ENCODE data around the gene LRRC14B. TPM values are rescaled to one million over a fixed set of nuclear protein-coding genes. Genes with fewer than 3 reads are reported as not detected.

LRRC14B gene
- total and polyA plus RNA-seq, 2 of the 13 experiments (the other 11 are each of a cell fraction or from before 2014, with no cell fraction given): not detected

- intact Hi-C loops (cut with micrococcal nuclease; ENCODE audit: unreplicated experiment): no loop called here
- POLR2A ChIA-PET: no interaction called here
- TF ChIP-seq RFX5 (IDR thresholded peaks at IDR 0.05; ENCODE audit: low read depth, low read length): no peak
- TF ChIP-seq ZNF644 (CRISPR knock-in tag; IDR thresholded peaks at IDR 0.05; ENCODE audit: low read depth): no peak
- no peak for TF ChIP-seq KLF13 (CRISPR knock-in tag; IDR thresholded peaks at IDR 0.05)
- no peak for TF ChIP-seq PCBP2 (optimal IDR thresholded peaks at IDR 0.05; ENCODE audit: low read depth, low read length, poor library complexity, severe bottlenecking)
- no peak for TF ChIP-seq MZF1 (CRISPR knock-in tag; IDR thresholded peaks at IDR 0.05; ENCODE audit: borderline replicate concordance)
- TF ChIP-seq ZNF879 (CRISPR knock-in tag; IDR thresholded peaks at IDR 0.05): no peak
- TF ChIP-seq REPIN1 (CRISPR knock-in tag; IDR thresholded peaks at IDR 0.05; ENCODE audit: borderline replicate concordance, low read depth): no peak
- TF ChIP-seq NFIC (IDR thresholded peaks at IDR 0.05; ENCODE audit: low read length): no peak
- TF ChIP-seq ZNF451 (CRISPR knock-in tag; IDR thresholded peaks at IDR 0.05): no peak
- no peak for TF ChIP-seq BRCA1 (CRISPR knock-in tag; IDR thresholded peaks at IDR 0.05)
- no peak for TF ChIP-seq NR2F2 (IDR thresholded peaks at IDR 0.05; ENCODE audit: borderline replicate concordance, low read depth)
- TF ChIP-seq ZNF740 (CRISPR knock-in tag; IDR thresholded peaks at IDR 0.05): no peak
- TF ChIP-seq DDIT3 (CRISPR knock-in tag; IDR thresholded peaks at IDR 0.05): no peak
- TF ChIP-seq SCMH1 (CRISPR knock-in tag; IDR thresholded peaks at IDR 0.05; ENCODE audit: borderline replicate concordance): no peak
- no peak for TF ChIP-seq ONECUT2 (CRISPR knock-in tag; IDR thresholded peaks at IDR 0.05)
- TF ChIP-seq RFX3 (CRISPR knock-in tag; IDR thresholded peaks at IDR 0.05): no peak
- no peak for TF ChIP-seq ATF4 (CRISPR knock-in tag; IDR thresholded peaks at IDR 0.05)
- TF ChIP-seq ZNF432 (CRISPR knock-in tag; IDR thresholded peaks at IDR 0.05; ENCODE audit: borderline replicate concordance): no peak
These were observed 41.4 kb upstream of the LRRC14B start for GRCh38 chr5:149745-150485.

More at GRCh38 chr5:149745-150485, 41.4 kb upstream of the LRRC14B start:
- Histone ChIP-seq H2AFZ (ENCODE audit: low read length) (no peak overlapping the region), H3K27ac (ENCODE audit: extremely low read length, insufficient read depth, low read length) (no peak overlapping the region), H4K20me1 (ENCODE audit: insufficient read depth, low read length) (no peaks in the 10 kb centered on the region), H3K9me3 (ENCODE audit: low read length) (peaks cover 14% of the 10 kb centered on the region), H3K27me3 (ENCODE audit: control insufficient read depth in 1 of 2, insufficient read depth in 2 of 2, low read length in 2 of 2) (peaks cover 0 to 17% of the 10 kb centered on the region in 2 experiments; a peak in 3 of 5 replicates), H3K4me3 (replicated peaks in 1 of 3; ENCODE audit: insufficient read depth in 1 of 3, low read depth in 2 of 3, low read length in 3 of 3) (no peak overlapping the region), H3K9ac (ENCODE audit: insufficient read depth, low read depth, low read length) (no peak overlapping the region), H3K36me3 (replicated peaks in 1 of 2; ENCODE audit: control insufficient read depth in 1 of 2, insufficient read depth in 2 of 2, low read length in 2 of 2) (no peaks in the 10 kb centered on the region), H3K4me2 (ENCODE audit: low read depth, low read length) (no peak overlapping the region), H3K4me1 (ENCODE audit: insufficient read depth, low read length) (no peaks in the 10 kb centered on the region), H3K79me2 (ENCODE audit: insufficient read depth, low read length) (no peaks in the 10 kb centered on the region)
- in situ Hi-C loops (cut with HindIII; ENCODE audit: extremely low pct_ligation_motif_present, low pct_unique_long_range_greater_than_20kb): no loop called here
- WGBS (ENCODE audit: low lambda C conversion rate): 11% methylated on average over 6 of the region's 6 CpGs
- CTCF ChIA-PET (ENCODE audit: low intra/inter-chr PET ratio, low total read pairs): no interaction called here
- DNase-seq (ENCODE audit: low spot score): no peak
- no TSS peak for BruUV-seq (replicated peaks)
- no peak for FAIRE-seq
- ATAC-seq: no peak
